AG08396 (cell line): ENCODE measurements around the gene CRIM1.
"Not testable (repeated sequence)": the region's sequence is repeated elsewhere in the genome, so short reads cannot be mapped to it uniquely, and the experiment has no call there.

ENCODE experiments used
- DNase-seq: peaks from one replicate; pipeline ENCODE4 v3.0.0; 2012; ENCODE audit warnings: low spot score, mixed read lengths

Gene CRIM1, protein sequence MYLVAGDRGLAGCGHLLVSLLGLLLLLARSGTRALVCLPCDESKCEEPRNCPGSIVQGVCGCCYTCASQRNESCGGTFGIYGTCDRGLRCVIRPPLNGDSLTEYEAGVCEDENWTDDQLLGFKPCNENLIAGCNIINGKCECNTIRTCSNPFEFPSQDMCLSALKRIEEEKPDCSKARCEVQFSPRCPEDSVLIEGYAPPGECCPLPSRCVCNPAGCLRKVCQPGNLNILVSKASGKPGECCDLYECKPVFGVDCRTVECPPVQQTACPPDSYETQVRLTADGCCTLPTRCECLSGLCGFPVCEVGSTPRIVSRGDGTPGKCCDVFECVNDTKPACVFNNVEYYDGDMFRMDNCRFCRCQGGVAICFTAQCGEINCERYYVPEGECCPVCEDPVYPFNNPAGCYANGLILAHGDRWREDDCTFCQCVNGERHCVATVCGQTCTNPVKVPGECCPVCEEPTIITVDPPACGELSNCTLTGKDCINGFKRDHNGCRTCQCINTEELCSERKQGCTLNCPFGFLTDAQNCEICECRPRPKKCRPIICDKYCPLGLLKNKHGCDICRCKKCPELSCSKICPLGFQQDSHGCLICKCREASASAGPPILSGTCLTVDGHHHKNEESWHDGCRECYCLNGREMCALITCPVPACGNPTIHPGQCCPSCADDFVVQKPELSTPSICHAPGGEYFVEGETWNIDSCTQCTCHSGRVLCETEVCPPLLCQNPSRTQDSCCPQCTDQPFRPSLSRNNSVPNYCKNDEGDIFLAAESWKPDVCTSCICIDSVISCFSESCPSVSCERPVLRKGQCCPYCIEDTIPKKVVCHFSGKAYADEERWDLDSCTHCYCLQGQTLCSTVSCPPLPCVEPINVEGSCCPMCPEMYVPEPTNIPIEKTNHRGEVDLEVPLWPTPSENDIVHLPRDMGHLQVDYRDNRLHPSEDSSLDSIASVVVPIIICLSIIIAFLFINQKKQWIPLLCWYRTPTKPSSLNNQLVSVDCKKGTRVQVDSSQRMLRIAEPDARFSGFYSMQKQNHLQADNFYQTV

DNA sequence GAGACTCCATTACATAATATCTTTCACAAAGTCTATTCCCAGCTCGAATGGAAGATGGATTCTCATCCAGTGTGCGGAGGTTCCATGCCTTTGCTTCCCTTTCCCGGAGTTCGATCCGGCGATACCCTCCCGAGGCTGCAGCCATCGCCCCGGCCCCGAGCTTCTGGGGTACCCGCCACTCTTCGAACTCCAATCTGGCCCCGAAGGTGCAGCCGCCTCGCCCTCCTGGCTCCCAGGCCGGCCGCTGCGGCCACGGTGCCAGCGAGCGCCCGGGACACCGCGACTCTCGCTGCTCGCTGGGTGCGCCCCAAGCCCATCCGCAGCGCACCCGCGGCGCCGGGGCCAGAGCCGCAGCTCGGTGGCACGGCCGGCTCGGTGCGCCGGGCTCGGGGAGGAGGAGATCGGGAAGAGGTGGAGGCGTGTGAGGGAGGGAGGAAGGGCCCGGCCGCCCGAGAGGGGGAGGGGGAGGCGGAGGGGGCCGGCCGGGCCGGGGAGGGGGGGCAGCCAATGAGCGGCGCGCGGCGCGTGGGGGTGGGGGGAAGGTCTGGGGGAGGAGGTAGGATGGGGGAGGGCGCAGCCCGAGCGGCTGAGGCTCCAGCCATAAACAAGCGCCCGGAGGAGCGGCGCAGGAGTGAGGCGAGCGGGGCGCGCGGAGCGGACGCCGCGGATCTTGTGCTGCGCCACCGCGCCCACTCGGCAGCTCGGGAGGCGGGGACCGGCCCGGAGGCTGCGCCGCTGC lies at the start of gene CRIM1:
Gene CRIM1, plus strand, starts transcription at position 628 of the 739 bp plus-strand sequence. CDS start 515 bp downstream, outside the sequence.
- DNase-seq = peak; percentile 92

DNA sequence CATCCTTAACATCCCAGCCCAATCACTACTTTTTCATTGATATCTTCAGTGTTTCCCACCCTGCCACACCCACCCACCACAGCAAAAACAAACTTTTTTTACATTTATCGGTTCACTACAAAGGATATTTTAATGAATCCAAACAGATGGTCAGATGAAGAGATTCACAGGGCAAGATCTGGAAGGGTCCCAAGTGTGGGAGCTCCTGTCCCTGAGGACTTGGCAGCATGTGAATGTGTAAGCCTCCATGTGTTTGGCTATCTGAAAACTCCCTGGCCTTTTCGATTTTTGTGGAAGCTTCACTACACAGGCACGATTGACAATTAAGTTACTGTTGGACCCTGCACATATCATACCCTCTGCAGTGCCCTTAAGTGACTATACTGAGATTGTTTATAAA lies 48.1 kb upstream of the CRIM1 start:
- no peak for DNase-seq

DNA sequence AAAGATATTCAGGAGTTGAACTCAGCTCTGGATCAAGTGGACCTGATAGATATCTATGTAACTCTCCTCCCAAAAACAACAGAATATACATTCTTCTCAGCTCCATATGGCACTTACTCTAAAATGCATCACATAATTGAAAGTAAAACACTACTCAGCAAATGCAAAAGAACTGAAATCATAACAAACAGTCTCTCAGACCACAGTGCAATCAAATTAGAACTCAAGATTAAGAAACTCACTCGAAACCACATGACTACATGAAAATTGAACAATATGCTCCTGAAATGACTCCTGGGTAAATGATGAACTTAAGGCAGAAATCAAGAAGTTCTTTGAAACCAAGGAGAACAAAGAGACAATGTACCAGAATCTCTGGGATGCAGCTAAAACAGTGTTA lies 45.1 kb upstream of the CRIM1 start:
- not testable (repeated sequence) for DNase-seq

DNA sequence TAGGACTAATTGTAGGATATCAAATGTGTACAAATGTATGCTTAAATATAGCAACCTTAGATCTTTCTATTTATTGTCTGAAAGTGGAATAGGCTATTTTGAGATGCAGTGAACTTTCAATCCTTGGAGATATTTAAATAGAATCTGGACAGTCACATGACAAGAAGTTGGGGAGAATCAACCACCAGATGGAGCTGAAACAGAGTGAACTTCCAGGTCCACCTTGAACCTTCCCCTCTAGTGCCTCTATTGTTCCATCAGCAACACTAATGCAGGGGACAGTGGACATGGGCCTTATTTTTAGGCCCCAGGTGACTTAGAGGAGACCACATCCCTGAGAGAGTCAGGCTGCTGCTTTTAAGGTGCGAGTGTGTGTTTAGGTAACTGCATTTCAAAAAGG lies 37.0 kb upstream of the CRIM1 start:
- DNase-seq = no peak

DNA sequence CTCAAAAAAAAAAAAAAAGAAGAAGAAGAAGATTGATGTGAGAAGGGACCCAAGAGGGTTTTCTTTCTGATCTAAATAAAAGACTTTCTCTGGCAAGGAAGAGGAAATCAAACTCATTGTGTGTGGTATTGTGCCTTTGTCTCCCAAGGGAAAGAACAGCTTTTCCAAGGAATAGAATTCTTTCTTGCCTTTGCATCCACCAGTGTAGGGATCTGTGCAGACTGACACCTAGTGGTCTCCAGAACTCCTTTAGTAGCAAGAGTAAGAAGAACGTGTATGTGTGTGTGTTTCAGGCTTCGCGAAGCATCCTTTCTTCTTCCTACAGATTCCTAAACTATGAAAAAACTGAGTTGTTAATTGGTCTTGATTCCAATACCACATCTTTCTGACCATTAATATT lies 33.5 kb upstream of the CRIM1 start:
- peak; percentile 27 for DNase-seq

DNA sequence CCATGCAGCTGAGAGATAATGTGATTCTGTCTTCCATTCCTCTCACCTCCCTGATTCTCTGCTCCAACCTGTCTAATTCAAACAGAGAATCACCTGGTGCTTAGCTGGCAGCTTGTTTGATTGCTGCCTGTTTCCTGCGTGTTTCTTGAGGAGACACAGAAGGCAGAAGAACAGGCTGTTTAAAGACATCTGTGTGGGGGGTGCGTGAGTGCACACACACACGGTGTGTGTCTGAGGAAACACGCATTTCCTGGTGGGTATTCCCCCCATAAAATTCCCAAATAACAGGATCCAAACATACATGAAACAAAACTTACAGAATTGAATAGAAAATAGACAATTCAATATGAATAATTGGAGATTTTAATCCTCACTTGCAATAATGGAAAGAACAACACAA lies 29.3 kb upstream of the CRIM1 start:
- DNase-seq = no peak

DNA sequence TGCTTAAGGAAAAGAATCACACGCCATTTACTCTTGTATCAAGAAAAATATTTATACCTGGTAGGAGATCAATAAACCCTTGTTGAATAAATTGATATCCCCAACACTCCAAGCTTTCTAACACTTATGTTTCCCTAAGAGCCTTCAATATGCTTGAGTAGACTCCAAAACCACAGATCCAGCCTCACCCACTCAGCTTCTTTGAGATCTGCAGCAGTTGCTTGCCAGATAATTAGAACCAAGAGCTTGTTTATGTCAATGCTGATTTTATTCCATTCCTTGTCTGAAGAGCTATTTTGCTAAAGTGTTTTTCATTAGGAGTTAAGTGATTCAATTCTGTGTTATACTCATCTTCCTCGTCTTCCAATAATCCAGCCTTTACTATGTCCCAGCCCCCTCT lies 26.3 kb upstream of the CRIM1 start:
- peak; percentile 24 for DNase-seq

DNA sequence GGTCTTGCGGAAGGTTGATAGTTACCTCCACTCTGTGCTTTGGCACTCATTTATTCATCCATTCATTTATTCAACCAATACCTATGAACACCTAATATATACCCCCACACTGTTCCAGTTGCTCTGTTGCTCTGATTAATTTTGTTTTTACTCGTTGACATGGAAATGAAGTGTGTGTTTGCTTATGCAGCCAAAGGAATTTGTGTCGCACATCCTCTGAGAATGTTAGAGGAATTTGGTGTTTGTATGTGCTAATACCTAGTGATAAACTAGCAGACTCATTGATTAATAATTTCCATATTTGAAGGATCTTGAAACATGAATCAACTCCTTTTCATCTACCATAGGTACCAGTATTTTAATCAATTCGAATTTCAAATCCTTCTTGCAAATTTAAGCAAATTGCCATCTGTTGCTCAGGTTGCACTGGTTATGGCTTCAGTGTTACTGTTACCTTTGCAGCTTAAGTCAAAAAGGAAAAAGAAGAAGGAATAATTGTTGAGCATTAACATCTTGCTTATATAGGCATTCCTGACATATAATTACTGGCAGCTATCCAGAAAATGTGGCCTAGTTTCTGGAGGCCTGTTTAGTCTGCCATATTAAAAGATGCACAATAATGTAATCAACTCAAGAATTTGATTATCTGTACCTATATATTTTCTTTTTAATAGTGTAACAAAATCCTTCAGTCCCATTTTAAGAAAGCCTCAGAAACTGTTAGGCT lies 25.7 kb upstream of the CRIM1 start:
- peak; percentile 69 for DNase-seq

DNA sequence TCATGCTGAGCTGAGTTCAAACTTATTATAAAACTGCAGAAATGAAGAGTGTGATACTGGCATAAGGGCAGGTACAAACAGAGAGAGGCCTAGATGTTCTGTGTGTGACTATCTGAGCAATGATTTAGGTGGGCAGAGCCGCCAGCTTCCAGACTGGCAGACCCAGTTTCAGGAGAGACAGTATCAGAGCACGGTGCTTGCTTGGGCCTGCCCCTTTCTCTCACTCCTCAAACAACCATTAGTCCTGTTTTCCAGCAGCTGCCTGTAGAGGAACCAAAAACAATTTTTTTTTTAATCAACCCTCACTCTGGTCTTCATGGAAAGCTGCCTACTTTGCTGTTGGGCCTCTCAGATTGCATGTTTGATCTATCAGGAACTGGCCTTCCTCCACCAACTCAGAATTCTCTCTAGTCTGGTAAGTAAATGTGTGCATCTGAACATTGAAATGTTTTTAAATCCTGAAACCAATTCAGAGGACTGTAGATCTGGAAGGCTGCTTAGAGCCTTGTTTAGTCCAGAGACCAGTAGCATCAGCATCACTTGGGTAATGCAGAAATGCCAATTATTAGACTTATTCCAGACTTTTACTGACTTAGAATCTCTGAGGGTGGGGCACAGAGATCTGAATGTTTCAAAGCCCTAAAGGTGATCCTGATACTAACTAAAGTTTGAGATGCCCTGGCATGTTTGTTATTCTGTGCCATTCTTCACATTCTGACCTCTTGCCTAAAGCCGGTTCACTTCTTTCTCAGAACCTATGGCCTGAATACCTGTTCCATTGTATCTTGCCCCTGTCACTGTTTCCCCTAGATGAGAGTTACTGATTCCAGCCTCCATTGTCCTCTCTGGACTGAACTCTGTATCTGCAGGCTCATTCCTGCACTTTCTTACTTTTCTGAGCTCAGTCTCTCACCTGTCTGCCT lies 24.8 kb upstream of the CRIM1 start:
- DNase-seq = no peak

DNA sequence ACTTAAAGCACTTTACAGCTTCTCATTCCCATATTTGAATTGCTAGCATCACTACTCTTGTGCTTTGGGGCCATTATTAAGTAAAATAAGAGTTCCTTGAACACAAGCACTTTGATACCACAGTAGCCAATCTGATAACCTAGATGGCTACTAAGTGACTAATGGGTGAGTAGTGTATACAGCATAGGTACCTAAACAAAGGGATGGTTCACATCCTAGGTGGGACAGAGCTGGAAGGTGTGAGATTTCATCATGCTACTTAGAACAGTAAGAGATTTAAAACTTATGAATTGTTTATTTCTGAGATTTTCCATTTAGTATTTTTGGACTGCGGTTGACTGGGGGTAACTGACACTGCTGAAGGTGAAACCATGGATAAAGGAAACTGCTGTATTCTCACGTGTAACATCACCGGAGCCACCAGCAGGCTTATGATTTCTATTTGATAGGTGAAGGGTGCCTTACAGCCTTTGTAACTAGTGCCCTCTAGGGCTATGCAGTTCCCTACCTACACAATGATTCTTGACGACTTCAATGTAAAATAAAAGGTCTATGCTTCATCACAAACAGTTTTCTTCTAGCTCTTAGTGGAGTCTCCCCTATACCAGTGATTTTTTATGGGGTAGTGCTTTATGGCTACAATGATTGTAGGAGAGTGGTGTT lies 22.1 kb upstream of the CRIM1 start:
- DNase-seq = no peak

DNA sequence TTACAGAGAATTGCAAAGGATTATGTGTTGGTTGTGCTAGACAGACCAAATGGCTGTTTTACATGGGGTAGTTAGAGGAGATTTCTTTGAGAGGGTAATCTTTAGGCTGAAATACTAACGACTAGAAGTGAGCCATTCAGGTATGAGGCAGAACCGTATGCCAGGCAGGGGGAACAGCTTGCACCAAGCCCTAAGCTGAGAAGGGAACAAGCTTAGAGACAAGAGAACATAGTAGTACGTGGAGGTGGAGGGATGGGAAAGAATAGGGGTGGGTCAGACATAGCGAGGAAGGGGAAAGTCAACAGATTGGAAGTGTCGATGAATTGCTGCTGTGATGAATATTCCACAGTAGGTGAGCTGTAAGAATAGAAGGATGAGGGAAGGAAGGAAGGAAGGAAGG lies 20.0 kb upstream of the CRIM1 start:
- DNase-seq = no peak

DNA sequence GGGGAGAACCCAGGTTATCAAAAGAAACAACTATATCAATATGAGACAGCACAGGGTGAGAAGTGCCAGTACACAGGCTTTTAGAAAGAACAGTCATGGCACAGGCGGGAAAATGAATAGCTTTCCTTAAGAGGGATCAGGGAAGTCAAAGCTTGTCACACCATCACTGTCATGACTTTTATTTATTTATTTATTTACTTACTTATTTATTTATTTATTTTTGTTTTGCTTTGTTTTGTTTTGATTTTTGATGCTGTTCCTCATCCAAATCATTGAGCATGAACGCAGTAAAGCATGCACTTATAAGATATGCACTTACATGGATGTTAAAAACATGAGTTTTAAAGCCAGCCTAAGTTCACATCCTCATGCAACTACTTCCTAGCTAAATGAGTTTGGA lies 19.3 kb upstream of the CRIM1 start:
- no peak for DNase-seq

DNA sequence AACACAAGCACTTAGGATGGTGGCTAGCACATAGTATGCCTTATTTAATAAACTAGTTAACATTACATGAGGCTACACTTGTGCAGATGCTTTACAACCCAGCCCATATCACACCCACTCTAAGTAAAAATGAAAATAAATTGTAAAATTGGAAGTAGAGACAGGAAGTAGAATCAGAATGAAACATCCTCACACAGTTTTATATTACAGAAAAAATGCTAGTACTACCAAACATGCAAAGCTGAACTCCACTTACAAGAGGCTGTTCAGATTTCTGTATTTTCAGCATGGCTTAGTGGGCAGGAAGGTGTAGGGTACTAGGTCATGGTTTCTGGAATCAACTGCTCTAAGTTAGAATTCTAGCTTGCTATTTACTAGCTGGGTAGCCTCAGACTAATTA lies 18.2 kb upstream of the CRIM1 start:
- no peak for DNase-seq

DNA sequence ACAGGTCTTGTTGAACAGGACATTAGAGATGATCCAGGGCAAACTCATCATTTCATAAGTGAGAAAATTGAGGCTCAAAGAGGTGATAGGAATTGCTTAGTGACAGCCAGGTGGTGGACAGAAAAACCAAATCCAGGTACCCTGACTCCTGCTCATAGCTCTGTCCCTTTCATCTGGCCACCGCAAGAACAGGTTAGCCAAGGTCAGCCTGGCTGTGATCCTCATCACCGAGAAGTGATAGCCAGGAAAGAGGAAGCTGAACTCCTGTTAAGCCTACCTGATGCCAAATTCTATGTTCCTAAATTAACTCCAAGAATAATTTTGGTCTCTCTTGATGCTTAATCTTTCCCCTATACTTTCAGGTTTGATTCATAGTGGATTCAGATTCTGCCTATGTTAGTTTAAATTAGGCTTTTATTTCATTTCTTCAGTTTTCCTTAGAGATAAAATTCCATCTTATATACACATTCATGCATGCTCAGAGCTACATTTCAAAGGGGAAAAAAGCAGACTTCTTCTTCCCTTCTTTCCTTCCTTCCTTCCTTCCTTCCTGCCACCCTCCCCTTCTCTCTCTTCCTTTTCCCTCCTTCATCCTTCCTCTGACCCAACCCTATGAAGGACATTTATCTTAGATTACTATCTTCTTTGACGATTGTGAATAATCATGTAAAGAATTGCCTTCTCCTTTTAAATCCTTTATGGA lies 17.3 kb upstream of the CRIM1 start:
- DNase-seq = no peak

DNA sequence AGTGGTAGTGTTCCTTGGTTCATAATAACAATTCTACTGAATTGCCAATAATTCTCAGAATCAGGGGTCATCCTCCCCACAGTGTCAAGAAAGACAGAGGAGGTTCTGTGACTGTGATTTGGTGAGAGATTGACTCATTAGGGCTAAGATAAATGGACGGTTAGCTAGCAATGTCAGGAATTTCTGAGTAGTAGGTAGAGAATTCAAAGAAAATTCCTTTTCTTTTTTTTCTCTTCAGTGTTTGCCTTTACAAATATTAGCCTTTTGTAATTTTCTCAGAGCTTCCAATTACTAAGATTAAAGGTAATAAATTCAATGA lies 16.8 kb upstream of the CRIM1 start:
- DNase-seq = peak; percentile 40

DNA sequence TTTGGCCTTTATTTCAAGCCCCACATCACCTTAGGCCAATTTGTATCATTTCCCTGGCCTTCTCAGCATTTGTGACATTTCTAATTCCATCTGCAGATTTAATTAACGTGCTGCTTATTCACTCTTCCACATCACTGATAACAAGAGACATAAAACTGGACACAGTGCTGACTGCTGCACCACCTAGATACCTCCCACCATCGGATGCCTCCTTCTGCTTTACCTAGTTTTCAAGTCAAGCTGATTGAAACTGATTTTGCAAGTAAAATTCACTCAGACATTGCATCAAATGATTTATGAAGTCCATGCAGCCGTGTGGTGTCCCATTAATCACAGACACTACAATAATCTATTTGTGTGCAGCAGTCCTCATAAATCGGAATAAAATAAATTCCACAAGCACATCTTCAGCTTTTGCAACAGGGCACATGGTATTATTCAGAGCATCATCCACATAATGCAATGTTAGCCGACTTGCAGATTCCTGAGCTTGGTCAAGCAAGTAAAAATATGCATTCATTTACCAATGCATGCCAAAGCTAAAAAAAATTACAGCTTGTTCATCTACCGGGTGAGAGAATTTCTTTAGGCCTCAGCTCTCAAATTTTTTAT lies 15.9 kb upstream of the CRIM1 start:
- DNase-seq = peak; percentile 12

DNA sequence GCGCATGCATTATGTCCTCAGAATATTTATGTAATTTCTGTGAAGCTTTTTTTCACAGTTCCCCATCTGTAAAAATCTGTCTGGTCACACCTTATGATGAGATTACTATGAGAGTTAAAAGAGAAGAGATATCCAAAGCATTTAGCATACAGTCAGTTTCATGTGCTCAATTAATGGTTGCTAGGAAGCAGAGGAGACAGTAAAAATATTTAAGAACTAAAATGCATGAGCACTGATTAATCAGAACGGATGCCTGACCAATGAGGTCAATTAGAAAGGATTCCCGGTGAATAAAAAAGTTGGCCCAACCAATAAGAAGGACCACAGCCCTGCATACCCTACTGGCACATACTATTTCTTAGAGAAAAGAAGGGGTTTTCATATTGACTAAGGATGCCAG lies 12.0 kb upstream of the CRIM1 start:
- no peak for DNase-seq

DNA sequence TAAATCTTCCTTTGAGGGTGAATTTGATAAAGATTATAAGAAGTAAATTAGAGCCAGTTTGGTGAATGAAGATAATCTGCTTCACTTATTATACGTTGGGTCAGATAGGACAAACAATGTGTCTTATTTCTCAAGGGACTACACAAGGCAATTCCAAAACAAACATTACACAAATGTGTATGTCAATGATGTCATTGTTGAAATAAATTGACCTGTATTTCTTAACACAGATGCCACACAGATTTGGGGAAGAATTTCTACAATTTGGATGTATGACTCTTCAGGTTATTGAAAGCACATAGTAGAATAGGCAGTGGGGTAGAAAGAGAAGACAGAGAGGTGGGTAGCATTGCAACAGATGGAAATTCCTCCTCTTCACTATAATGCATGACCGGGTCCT lies 6.9 kb upstream of the CRIM1 start:
- DNase-seq = no peak

DNA sequence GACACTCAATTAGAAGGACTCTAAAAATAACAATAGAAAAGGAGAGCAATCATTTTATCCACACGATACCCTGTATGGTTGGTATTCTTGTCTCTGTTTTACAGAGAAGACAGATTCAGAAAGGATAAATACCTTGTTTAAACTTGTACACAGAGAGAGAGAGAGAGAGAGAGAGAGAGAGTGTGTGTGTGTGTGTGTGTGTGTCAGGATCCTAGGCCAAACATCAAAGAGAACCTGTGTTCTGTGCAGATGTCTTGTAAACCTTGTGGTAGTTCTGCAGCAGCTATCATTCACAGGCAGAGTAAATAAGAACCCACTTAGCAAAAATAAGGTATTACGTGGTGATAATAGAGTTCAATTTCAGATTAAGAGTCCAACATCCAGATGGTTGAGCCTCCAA lies 4.3 kb upstream of the CRIM1 start:
- no peak for DNase-seq
